Glomerular endothelial cell (primary cell): ENCODE data around the gene ATP2B2. TPM values are rescaled to one million over a fixed set of nuclear protein-coding genes. Genes with fewer than 3 reads are reported as not detected.
"Not testable (repeated sequence)": the region's sequence is repeated elsewhere in the genome, so short reads cannot be mapped to it uniquely, and the experiment has no call there.

Experiments used
- DNase-seq: peaks from one replicate; pipeline ENCODE4 v3.0.0-alpha.2; 2011; ENCODE audit warnings: low read depth, low spot score; ENCODE audit errors: extremely low read depth
- total RNA-seq: library from RNA; depleted of rRNA; stranded (reverse); fragments of >200 nt; gene quantifications from 2 replicates; pipeline ENCODE4 v1.2.3, GENCODE V29; 2015

Gene ATP2B2
- total RNA-seq, 1 donor from 2014 or later: not detected

- DNase-seq: no peak
These were observed 190.3 kb downstream of the ATP2B2 start for GRCh38 chr3:10315101-10315500.

- DNase-seq: no peak
These were observed 192.5 kb downstream of the ATP2B2 start for GRCh38 chr3:10312861-10313260.

- DNase-seq: no peak
These were observed 193.0 kb downstream of the ATP2B2 start for GRCh38 chr3:10312391-10312790.

- DNase-seq: no peak
These were observed 193.7 kb downstream of the ATP2B2 start for GRCh38 chr3:10311710-10312109.

GRCh38 chr3:10310578-10310977 lies 194.8 kb downstream of the ATP2B2 start:
- DNase-seq: no peak

GRCh38 chr3:10309736-10310135 lies 195.7 kb downstream of the ATP2B2 start:
- peak; percentile 51 for DNase-seq

GRCh38 chr3:10308678-10309077 lies 196.7 kb downstream of the ATP2B2 start:
- no peak for DNase-seq

- DNase-seq: no peak
These were observed 199.2 kb downstream of the ATP2B2 start for GRCh38 chr3:10306156-10306555.

- DNase-seq: no peak
These were observed 200.0 kb downstream of the ATP2B2 start for GRCh38 chr3:10305331-10305902.

GRCh38 chr3:10304905-10305304 lies 200.5 kb downstream of the ATP2B2 start:
- DNase-seq: no peak

GRCh38 chr3:10303785-10304184 lies 201.6 kb downstream of the ATP2B2 start:
- DNase-seq: no peak

GRCh38 chr3:10303105-10303504 lies 202.3 kb downstream of the ATP2B2 start:
- DNase-seq: no peak

GRCh38 chr3:10300087-10300486 lies 205.3 kb downstream of the ATP2B2 start:
- no peak for DNase-seq

- no peak for DNase-seq
These were observed 205.7 kb downstream of the ATP2B2 start for GRCh38 chr3:10299679-10300078.

GRCh38 chr3:10299175-10299574 lies 206.2 kb downstream of the ATP2B2 start:
- DNase-seq: no peak

GRCh38 chr3:10298064-10298463 lies 207.3 kb downstream of the ATP2B2 start:
- not testable (repeated sequence) for DNase-seq

GRCh38 chr3:10294030-10294586 lies 211.3 kb downstream of the ATP2B2 start:
- DNase-seq: no peak

- DNase-seq: no peak
These were observed 212.6 kb downstream of the ATP2B2 start, which contains the start of gene GHRL for GRCh38 chr3:10292505-10293419. Gene GHRL, minus strand, starts transcription at chr3:10292947. Its CDS starts 2,767 bp downstream, at chr3:10290180.

GRCh38 chr3:10291641-10292040 lies 213.7 kb downstream of the ATP2B2 start:
- no peak for DNase-seq

- DNase-seq: no peak
These were observed 214.8 kb downstream of the ATP2B2 start for GRCh38 chr3:10290481-10291176.

- no peak for DNase-seq
These were observed 215.5 kb downstream of the ATP2B2 start for GRCh38 chr3:10289787-10290355.
